GM04503 (cell line): Measurements from ENCODE around the gene SGSM2.
"Not testable (repeated sequence)": the region's sequence is repeated elsewhere in the genome, so short reads cannot be mapped to it uniquely, and the experiment has no call there.

ENCODE experiments used
- DNase-seq: peaks from one replicate; pipeline ENCODE4 v3.0.0-alpha.2; 2012; ENCODE audit warnings: low read depth

Gene SGSM2, protein sequence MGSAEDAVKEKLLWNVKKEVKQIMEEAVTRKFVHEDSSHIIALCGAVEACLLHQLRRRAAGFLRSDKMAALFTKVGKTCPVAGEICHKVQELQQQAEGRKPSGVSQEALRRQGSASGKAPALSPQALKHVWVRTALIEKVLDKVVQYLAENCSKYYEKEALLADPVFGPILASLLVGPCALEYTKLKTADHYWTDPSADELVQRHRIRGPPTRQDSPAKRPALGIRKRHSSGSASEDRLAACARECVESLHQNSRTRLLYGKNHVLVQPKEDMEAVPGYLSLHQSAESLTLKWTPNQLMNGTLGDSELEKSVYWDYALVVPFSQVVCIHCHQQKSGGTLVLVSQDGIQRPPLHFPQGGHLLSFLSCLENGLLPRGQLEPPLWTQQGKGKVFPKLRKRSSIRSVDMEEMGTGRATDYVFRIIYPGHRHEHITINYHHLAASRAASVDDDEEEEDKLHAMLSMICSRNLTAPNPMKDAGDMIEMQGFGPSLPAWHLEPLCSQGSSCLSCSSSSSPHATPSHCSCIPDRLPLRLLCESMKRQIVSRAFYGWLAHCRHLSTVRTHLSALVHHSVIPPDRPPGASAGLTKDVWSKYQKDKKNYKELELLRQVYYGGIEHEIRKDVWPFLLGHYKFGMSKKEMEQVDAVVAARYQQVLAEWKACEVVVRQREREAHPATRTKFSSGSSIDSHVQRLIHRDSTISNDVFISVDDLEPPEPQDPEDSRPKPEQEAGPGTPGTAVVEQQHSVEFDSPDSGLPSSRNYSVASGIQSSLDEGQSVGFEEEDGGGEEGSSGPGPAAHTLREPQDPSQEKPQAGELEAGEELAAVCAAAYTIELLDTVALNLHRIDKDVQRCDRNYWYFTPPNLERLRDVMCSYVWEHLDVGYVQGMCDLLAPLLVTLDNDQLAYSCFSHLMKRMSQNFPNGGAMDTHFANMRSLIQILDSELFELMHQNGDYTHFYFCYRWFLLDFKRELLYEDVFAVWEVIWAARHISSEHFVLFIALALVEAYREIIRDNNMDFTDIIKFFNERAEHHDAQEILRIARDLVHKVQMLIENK

DNA sequence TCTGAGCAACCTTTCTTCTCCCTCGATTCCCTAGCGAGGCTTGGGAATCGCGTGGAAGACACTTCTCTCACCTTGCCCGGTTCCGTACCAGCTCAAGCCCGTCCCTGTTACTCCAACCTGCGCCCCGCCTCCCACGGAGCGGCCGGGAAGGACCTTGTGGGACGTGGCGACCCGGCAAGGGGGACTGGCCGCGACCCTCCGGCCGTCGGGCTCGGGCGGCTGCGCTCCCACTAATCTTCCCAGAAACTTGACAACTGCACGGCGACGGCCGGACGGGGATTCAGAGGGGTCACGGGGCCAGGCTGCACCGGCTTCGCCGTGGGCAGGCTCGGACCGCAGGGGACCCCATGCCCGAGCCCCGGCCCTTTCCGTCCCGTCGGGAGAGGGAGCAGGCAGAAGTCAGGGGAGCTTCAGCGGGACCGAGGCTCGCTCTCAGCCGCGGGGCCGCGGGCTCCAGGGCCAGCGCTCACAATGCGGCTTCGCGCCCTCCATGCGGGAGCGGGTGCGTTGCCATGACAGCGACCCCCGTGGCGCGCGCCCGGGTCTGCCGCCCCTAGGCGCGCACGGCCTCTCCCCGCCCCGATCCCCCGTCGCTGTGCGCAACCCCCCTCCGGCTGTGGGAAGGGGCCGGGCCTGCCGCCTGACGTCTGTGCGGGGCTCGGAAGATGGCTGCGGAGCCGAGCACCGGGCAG lies at the start of gene SGSM2:
SGSM2 (plus strand) TSS at position 650 of the 692 bp plus-strand sequence. CDS start 188 bp downstream, outside the sequence.
- no peak for DNase-seq

DNA sequence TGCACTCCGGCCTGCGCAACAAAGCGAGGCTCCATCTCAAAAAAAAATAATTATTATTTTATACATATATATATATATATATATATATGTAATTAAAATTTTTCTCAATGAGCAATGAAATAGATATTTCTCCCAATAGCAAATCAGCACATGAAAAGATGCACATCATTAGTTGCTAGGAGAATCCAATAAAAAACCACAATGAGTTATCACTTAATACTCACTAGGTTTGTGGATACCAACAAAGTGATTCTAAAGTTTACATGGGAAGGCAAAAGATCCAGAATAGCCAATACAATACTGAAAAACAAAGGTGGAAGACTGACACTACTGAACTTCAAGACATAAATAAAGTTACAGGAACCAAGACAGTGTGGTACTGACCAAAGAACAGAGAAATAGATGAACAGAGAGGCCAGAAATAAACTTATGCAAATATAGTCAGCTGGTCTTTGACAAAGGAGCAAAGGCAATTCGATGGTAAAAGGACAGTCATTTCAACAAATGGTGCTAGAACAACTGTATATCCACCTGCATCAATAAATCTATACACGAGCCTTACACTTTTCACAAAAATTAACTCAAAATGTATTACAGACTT lies 47.3 kb upstream of the SGSM2 start:
- no peak for DNase-seq

DNA sequence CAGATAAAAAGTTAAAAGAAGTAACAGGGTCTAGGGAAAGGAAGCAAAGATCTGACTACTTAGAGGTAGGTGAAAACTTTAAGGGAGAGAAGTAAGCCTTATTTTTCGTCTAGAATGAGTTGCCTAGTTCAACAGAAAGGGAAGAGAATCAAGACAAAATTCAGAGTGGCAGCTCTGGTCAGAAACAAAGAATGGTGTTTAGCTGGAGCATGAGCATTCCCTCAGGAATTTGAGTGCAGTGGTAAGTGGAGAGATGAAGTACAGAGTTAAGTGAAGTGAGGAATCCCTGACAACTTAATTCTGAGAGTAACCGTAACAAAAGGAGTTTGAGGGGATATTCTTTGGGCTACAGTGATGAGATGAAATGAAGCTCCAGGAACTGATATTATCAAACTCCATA lies 45.2 kb upstream of the SGSM2 start:
- DNase-seq = no peak

DNA sequence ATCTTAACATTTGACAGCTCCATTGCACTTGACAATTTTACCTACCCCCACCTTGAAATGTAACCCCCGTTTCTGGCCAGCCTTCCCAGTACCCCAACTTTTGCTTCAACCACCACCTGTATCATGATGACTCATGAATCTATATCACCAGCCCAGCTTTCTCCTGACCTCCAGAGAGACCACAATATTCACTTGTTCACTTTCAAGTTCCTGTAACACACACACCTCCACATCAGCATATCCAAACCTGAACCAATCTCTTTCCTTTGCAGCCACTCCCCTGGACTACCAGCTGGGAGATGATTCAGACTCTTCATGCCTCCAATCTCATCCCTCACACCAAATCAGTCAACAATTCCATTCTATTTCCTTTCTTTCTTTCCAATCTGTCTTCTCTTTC lies 41.7 kb upstream of the SGSM2 start:
- no peak for DNase-seq

DNA sequence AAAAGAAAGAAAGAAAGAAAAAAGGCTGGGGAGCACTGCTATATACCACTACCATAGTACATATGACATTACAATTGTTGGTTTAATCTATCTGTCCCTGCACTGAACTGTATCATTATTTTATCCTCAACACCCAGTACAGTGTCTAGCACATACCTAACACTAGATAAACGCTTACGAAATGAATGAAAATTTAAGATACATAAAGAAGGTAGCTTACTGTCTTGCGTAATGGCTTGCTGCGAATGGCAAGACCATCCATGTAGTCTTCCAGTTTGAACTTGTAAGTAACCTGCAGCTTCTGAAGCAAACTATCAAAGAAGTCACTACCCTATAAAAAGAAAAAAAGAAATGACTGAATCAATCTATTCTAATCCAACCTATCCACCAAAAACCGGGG lies 40.3 kb upstream of the SGSM2 start:
- DNase-seq = no peak

DNA sequence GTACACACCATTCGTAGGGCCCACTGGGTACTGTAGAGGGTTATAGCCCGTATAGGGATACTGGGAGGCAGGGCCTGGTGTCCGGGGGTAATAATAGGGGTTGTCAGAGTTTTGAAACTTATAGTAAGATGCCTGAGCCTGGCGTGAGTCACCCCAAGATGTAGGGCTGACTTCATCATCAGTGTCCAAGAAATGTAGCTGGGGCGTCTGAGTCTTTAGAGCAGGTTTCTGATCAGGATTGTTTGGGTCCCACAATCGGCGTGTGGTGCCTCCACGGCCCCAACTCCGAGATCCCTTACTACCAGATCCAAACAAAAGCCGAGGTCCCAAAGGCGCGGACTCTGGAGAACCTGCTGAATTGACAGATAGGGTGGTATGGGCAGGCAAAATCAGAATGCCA lies 38.2 kb upstream of the SGSM2 start:
- DNase-seq = no peak

DNA sequence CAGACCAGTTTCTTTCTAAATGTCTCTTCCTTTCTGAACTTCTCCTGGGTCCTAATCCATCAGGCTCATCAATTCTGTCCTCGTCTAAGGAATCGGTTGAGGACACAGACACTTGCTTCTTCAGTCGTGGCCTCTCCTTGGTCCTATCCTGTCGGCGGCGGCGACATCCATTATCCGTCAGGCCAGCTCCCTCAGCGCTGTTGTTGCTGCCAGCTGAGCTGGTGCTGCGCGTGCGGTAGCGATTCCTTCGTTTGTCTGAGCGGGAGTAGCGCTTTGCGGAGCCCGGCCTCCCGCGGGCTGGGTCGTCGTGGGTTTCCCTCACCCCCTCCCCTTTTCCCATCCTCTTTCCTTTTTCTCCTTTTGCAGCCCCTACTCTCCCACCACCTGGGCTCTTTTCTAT lies 37.5 kb upstream of the SGSM2 start:
- no peak for DNase-seq

DNA sequence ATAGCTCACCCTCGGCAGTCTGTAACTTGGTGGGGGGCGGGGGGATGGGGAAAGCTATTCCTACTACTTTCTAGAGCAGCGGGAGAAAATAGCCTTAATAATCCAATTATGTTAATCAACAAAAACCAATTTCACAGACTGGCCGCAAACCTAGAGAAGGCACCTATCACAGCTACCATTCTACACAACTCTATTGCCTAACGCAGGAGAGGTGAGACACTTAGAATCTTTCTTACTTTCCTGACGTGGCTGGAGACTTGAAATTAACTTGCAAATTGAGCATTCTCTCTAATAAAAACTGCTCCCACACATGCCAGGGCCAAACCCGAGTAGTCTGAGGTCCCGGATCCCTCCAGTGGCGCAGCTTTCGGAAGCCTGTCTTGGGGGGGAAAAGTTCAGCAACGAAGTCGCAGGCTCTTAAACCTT lies 34.5 kb upstream of the SGSM2 start:
- no peak for DNase-seq

DNA sequence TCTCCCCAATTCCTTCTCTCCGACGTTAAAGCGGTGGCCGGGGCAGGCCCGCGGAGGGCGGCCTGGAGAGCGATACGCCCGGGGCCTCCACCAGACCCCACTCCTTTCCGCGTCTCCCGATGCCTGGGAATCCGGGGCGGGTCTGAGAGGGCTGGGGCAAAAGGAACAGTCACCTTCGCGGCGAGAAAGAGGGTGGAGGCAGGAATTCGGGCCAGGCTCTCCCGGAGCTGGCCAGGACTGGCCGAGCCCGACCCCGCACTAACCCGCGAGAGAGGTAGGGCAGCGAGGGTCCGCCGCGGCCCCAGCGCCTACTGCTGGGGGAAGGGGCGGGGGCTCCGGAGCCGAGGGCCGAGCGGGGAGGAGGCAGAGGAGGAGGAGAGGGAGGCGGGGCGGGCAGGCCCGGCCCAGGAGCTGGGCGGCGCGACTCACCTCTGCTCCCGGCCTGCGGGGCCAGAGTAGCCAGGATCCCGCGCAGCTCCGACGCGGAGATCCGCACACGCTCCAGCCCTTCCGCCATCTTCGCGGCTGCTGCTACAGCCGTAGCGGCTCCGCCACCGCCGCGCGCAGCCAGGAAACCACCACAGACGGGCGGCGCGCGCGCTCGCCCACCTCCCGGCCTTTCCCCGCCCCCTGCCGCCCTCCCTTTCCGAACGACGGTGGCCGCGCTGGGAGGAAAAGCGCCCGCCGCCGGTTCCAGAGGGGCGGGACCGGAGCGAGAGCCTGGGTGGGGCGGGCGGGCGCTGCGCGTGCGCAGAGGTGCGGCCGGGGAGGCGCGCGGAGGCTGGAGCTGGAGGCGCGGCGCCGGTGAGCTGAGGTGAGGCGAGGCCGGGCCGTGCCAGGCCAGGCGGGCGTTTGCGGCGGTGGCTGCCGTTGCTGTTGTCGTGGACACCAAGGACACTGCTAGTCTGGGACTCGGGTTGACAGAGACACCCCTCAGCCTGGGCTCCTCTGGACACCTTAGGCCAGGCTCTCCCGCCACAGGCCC lies 33.8 kb upstream of the SGSM2 start, which contains the start of the genes SMG6 and SRR:
SMG6 (minus strand) TSS at position 582 of the 985 bp plus-strand sequence; CDS start at position 517, 65 bp downstream.
SRR (plus strand) TSS at position 747 of the 985 bp plus-strand sequence. CDS start 11,611 bp downstream, outside the sequence.
- peak; percentile 36 for DNase-seq

DNA sequence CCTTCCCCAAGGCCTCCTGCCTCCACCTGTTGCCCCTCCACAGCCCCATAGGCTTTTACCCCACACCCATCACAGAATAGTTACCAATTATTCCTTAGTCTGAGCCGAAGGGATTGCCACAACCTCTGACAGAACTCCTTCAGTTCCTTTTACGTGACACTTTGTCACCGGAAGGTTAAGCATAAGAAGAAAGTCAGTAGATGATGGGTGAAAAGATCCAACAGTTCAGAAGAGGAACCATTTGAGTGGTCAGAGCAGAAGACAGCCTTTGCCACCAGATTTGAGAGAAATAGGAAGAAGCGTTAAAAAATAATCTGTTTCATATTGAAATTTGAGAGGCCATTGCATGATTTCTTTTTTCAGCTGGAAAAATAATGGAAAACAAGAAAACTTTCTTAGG lies 32.4 kb upstream of the SGSM2 start:
- no peak for DNase-seq

DNA sequence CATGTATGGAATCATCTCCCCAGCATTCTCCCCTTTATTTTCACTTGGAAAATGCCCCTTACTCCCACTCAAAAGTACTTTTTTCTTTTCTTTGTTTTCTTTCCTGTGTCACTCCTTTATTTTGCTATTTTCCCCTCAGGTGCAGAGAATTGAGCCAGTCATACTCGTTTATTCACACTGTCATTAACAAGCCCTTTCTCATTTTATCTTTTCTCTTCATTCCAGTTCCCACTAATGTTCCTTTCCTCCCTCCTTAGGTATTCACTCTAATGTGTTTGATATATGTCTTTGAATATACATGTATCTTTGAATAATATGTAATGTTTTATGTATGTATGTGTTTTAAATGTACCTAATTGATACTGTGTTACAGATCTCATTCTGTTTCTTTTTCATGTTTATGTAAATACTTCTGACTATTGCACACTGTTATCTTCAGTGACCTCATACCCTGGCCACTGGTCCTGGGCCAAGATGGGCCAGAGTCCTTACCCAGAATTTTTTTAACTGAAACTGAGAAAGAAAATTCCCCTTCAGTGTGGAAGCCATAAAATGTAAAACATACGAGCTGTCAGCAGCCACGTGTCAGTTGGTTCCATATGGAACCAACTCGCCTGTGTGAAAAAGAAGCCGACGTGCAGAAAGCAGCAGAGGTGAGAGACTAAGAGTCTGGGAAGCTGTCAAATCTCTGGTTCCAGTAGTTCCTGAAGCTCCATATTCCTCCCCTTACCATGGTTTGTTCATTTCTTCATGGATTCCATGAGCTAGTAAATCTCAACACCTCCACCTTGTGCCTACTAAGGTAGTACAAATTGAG lies 27.8 kb upstream of the SGSM2 start:
- no peak for DNase-seq

DNA sequence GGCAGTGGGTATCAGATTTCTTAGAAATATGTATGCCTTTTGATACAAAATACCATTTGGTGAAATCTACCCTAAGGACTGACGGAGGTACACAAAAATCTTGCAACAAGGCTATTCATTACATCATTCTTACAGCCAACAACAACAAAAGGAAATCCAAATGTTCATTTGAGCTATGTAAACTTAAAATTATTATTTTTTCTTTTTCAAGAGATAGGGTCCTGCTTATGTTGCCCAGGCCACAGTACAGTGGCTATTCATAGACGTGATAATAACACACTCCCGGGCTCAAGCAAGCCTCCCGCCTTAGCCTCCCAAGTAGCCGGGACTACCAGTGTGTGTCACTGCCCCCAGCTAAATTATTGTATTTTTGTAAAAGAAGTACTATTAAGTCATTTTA lies 24.6 kb upstream of the SGSM2 start:
- DNase-seq = no peak

DNA sequence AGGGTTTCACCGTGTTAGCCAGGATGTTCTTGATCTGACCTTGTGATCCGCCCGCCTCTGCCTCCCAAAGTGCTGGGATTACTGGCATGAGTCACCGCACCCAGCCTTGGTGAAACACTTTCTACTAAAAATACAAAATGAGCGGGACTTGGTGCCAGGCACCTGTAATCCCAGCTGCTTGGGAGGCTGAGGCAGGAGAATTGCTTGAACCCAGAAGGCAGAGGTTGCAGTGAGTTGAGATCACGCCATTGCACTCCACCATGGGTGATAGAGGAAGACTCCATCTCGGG lies 20.4 kb upstream of the SGSM2 start:
- DNase-seq = not testable (repeated sequence)

DNA sequence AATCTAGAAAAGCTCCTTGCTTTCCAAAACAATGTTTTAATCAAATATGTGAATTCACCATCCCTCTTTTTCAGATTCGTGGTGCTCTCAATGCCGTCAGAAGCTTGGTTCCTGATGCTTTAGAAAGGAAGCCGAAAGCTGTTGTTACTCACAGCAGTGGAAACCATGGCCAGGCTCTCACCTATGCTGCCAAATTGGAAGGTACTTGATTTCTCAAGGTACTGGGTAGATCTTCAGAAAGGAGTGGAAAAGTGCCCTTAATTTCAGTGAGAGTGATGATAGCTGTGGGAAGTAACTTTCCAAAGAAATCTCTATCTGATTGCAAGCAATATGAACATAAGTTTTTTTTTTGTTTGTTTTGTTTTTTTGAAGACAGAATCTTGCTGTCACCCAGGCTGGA lies 19.5 kb upstream of the SGSM2 start:
- no peak for DNase-seq

DNA sequence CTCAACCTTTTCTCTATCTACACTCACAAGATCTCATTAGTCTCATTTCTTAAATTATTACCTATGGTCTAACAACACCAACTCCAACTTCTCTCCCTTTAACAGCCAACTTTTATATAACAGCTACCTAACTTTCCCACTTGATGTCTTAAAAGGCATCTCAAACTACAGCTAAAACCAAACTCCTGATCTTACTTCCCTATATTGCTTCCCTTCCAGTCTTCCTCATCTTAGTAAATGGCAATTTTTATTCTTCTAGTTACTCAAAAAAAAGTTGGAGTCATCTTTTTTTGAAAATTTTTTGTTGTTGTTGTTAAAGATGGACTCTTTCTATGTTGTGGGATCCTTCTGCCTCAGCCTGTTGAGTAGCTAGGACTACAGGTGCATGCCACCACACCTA lies 18.2 kb upstream of the SGSM2 start:
- DNase-seq = no peak

DNA sequence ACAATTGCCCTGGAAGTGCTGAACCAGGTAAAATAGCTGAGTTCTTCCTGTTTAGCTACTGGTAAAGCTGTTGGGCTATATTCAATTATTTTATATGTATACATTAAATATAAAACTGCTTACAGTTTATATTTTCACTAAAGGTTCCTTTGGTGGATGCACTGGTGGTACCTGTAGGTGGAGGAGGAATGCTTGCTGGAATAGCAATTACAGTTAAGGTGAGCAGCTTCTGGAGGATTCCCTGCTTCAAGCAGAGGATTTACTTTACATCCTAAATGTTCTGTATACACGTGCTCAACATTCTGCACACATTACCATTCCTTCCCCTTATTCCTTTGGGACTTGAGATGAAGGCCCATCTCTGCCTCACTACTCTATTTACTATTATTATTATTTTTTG lies 15.9 kb upstream of the SGSM2 start:
- DNase-seq = no peak

DNA sequence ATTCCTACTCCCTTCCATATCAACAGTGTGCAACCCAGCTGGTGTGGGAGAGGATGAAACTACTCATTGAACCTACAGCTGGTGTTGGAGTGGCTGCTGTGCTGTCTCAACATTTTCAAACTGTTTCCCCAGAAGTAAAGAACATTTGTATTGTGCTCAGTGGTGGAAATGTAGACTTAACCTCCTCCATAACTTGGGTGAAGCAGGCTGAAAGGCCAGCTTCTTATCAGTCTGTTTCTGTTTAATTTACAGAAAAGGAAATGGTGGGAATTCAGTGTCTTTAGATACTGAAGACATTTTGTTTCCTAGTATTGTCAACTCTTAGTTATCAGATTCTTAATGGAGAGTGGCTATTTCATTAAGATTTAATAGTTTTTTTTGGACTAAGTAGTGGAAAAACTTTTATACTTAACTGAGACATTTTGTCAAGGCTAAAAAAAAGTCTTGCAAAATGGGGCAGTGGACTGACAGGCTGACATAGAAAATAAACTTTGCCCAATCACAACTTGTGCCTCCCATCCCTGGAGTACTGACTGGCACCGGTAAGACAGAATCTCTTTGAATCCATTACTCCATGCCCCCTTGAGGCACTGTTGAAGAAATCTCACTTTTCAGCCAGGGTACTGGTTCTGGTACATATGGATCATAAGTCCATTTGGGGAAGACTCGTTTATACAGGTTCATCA lies 13.5 kb upstream of the SGSM2 start:
- DNase-seq = no peak

DNA sequence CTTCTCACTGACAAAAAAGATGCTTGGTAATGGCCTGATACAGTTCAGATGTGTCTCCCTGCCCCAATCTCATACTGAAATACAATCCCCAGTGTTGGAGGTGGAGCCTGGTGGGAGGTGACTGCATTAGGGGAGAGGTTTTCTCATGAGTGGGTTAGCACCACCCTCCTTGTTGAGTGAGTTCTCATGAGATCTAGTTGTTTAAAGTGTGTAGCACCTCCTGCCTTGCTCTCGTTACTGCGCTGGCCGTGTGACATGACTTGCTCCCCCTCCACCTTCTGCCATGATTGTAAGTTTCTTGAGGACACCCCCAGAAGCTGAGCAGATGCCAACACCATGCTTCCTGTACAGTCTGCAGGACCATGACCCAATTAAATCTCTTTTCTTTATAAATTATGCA lies 6.0 kb upstream of the SGSM2 start:
- DNase-seq = no peak

DNA sequence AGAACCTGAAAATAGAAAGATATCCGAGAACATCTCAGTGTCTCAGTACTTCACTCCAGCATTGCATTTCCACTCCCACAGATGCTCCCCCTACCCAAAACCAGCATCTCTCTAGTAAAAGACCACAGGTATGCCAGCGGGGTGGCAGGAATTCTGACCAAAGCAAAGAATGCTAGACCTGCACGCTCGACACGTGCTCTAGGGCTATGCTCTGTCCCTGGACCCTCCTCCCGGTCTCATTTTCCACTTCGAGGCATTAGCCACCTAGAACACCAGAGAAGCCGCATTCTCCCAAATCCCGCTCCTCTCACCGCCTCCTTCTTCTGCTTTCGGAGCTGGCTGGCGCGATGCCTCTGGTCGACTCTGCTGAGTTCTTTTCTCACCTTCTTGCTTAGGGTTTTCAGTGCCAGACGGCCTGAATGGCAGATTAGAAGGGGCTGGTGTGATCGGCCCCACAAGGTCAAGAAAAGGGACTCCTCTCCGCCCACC lies 1.5 kb upstream of the SGSM2 start:
- no peak for DNase-seq
